GM21360 (cell line): ENCODE measurements around the gene VAMP3.

Source experiments
- ATAC-seq: cut with Tn5 transposase; IDR thresholded peaks from one replicate; pipeline ENCODE4 v1.9.1; 2021; ENCODE audit warnings: mild to moderate bottlenecking, moderate library complexity; ENCODE audit not compliant: unreplicated experiment

The VAMP3 gene

DNA sequence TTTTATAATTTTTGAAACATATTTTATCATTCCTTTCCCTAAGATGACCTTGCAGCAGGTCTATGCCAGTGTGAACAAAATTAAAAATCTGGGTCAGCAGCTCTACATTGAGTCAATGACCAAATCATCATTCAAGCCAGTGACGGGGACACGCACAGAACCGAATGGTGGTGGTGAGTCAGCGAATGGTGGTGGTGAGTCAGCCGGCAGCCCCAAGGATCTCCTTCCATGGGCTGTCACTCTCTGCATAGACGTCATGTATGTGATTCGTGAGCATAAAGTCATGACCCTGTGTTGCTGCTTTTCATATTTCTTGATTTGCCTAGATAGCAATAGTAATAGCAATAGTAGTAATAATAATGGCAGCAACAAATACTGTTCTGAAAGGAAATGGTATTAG lies 39.3 kb downstream of the VAMP3 start:
- ATAC-seq, result no peak

DNA sequence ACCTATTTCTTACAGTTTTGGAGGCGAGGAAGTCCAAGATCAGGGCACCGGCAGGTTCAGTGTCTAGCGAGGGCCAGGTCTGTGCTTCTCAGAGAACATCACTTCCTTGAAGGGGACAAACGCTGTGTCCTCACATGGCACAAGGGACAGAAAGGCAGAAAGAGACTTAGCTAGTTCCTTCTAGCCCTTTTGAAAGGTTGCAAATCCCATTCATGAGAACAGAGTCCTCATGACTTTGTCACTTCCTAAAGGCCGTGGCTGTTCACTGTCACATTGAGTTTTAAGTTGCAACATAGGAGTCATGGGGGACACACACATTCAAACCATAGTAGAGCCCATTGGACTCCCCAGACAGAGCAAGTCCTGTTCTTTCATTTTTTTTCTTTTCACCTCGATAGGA lies 40.4 kb downstream of the VAMP3 start:
- no peak for ATAC-seq

DNA sequence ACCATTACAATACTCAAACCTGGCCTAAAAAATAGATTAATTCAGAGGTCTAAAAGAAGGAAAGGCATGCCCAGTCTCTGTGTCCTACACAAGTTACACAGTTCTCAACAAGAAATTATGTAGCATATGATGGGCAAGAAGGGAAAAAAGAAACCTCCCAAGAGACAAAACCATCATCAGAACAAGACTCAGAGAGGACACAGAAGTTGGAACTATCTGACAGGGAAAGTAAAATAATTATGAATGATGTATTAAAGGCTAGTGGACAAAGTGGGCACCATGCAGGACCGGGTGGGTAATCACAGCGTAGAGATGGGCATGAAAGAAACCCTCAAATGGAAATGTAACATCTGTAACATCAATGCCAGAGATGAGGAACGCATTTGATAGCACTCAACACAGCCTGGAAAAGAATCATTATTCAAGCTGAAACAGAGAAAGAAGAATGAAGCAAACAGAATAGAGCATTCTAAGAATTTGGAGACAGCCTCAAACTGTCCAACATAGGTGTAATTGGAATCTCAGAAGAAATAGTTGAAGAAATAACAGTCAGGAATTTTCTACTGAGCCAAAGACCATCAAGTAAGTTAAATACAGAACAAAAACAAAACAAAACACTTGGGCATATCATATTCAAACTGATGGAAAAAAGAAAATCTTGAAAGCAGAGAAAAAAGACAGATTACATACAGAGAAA lies 42.7 kb downstream of the VAMP3 start:
- no peak for ATAC-seq

DNA sequence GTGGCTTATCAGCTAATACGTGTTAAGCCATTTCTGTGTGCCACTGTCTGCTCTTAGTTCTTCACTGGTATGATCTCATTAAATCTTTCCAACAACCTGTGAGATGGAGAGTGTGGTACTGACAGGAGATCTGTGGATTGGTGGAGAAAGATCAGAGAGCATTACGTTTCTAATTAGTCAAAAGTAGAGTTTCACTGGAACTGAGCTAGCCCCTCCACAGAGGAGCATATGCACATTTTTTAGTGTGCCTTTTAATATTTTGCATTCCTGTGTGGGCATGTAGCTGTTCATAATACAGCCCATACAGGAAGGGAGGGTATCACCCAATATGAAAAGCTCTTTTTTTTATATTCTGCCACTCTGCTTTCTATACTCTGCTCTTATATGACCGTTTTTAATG lies 50.2 kb downstream of the VAMP3 start:
- no peak for ATAC-seq

DNA sequence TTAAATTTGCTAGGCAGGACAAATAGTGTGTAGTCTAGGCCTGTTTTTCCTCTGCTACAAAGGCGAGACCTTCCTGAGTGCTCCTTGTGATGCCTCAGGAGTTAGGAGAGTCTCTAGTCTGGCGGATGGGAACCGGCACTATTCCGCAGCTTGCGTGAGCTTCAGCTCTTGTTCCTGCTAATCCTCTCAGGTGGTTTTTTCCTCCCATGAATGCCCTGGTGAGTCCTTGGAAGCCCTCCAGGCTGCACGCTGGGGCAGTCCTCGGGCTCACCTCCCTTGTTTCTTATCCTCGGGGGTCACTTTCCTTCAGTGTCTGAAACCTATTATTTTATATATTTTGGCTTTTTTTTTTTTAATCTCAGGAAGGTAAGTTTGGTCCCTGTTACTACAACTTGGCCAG lies 53.6 kb downstream of the VAMP3 start:
- no peak for ATAC-seq

DNA sequence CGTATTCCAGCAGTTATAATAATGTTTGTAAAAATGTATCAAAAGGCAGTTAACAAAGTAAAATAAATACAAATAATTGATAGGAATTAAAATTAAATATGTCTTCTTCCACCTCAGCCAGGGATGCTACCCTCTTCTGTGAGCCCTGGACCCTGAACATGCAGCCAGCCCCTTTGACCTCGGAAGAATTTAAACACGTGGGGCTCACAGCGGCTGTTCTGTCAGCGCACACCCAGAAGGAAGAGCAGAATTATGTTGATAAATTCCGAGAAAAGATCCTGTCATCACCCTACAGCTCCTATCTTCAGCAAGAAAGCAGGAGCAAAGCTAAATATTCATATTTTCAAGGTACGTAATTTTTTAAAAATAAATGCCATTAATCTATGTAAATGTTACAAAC lies 55.3 kb downstream of the VAMP3 start:
- no peak for ATAC-seq

DNA sequence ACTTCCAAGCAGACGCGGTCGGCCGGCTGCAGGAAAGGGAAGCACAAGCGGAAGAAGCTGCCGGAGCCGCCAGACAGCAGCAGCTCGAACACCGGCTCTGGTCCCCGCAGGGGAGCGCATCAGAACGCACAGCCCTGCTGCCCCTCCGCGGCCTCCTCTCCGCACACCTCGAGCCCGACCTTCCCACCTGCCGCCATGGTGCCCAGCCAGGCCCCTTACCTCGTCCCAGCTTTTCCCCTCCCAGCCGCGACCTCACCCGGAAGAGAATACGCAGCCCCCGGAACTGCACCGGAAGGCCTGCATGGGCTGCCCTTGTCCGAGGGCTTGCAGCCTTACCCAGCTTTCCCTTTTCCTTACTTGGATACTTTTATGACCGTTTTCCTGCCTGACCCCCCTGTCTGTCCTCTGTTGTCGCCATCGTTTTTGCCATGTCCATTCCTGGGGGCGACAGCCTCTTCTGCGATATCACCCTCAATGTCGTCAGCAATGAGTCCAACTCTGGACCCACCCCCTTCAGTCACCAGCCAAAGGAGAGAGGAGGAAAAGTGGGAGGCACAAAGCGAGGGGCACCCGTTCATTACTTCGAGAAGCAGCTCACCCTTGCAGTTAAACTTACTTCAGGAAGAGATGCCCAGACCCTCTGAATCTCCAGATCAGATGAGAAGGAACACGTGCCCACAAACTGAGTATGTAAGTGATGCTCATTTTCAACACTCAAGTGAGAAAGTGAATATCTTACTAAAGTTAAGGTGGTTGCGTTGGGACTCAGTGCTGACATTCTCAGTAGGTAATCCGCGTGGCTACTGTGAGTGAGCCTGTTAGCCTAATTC lies 56.2 kb downstream of the VAMP3 start:
- ATAC-seq, result no peak
